Stimulated activated CD8-positive, alpha-beta memory T cell treated with anti-CD3 and anti-CD28 coated beads, Interleukin-15, amount 100 ng/mL, for 48 hours (primary cell): ENCODE results near the gene COPB2.
"Not testable (repeated sequence)": the region's sequence is repeated elsewhere in the genome, so short reads cannot be mapped to it uniquely, and the experiment has no call there.

Experiments
- DNase-seq, 2 donors: peaks; one replicate each; pipeline ENCODE4 v3.0.0-alpha.2; 2020; ENCODE audit warnings: low read depth in 2 of 2

The COPB2 gene

GRCh38 chr3:139389552-139390368 is at the start of gene COPB2:
TSS of gene COPB2 (minus strand) at chr3:139389647. CDS start at chr3:139389550, 97 bp downstream.
- peak; percentile 97 for DNase-seq

- DNase-seq, result no peak
Observed at GRCh38 chr3:139434764-139435307, 45.4 kb upstream of the COPB2 start.

- DNase-seq, result no peak
Observed at GRCh38 chr3:139434228-139434627, 44.8 kb upstream of the COPB2 start.

GRCh38 chr3:139433089-139433488 is 43.6 kb upstream of the COPB2 start:
- no peak for DNase-seq

GRCh38 chr3:139430493-139430892 is 41.0 kb upstream of the COPB2 start:
- DNase-seq, result no peak

- no peak for DNase-seq
Observed at GRCh38 chr3:139427283-139428060, 38.0 kb upstream of the COPB2 start.

- no peak for DNase-seq
Observed at GRCh38 chr3:139425745-139426400, 36.4 kb upstream of the COPB2 start.

- DNase-seq, result no peak
Observed at GRCh38 chr3:139423232-139423631, 33.8 kb upstream of the COPB2 start.

- DNase-seq, result no peak
Observed at GRCh38 chr3:139421460-139421859, 32.0 kb upstream of the COPB2 start.

- DNase-seq, result no peak
Observed at GRCh38 chr3:139421040-139421439, 31.6 kb upstream of the COPB2 start.

- DNase-seq, result no peak
Observed at GRCh38 chr3:139418144-139418543, 28.7 kb upstream of the COPB2 start.

GRCh38 chr3:139416275-139416674 is 26.8 kb upstream of the COPB2 start:
- no peak for DNase-seq

GRCh38 chr3:139414608-139415224 is 25.3 kb upstream of the COPB2 start:
- no peak for DNase-seq

GRCh38 chr3:139412891-139413290 is 23.4 kb upstream of the COPB2 start:
- DNase-seq, result not testable (repeated sequence)

- not testable (repeated sequence) for DNase-seq
Observed at GRCh38 chr3:139401155-139401554, 11.7 kb upstream of the COPB2 start.

- DNase-seq, result no peak
Observed at GRCh38 chr3:139396707-139397106, 7.3 kb upstream of the COPB2 start.

GRCh38 chr3:139394116-139394515 is 4.7 kb upstream of the COPB2 start:
- no peak for DNase-seq

- no peak for DNase-seq
Observed at GRCh38 chr3:139388821-139389551, 461 bp downstream of the COPB2 start.

GRCh38 chr3:139388077-139388476 is 1.4 kb downstream of the COPB2 start:
- no peak for DNase-seq

GRCh38 chr3:139382291-139382690 is 7.2 kb downstream of the COPB2 start:
- DNase-seq, result not testable (repeated sequence)

GRCh38 chr3:139380575-139380974 is 8.9 kb downstream of the COPB2 start:
- no peak for DNase-seq
